ENCODE data around the gene LRTM2. TPM values are rescaled to one million over a fixed set of nuclear protein-coding genes. Genes with fewer than 3 reads are reported as not detected.

LRTM2 gene
- total RNA-seq, 2 donors from 2014 or later, result not detected

GRCh38 chr12:1844661-1845409 lies 24.5 kb downstream of the LRTM2 start:
- DNase-seq (ENCODE audit: low spot score) (no peak), ATAC-seq (ENCODE audit: insufficient number of reproducible peaks, low FRiP score, low read depth) (no peak)
- TF ChIP-seq CTCF (IDR thresholded peaks at IDR 0.05), result no peak
- Histone ChIP-seq H3K27ac (no peak overlapping the region), H3K36me3 (no peaks in the 10 kb centered on the region), H3K4me1 (ENCODE audit: control insufficient read depth in 1 of 2, low read depth in 2 of 2) (no peaks in the 10 kb centered on the region), H3K27me3 (replicated peaks; ENCODE audit: insufficient read depth) (no peaks in the 10 kb centered on the region), H3K9me3 (no peaks in the 10 kb centered on the region), H3K4me3 (no peak overlapping the region)

DNA sequence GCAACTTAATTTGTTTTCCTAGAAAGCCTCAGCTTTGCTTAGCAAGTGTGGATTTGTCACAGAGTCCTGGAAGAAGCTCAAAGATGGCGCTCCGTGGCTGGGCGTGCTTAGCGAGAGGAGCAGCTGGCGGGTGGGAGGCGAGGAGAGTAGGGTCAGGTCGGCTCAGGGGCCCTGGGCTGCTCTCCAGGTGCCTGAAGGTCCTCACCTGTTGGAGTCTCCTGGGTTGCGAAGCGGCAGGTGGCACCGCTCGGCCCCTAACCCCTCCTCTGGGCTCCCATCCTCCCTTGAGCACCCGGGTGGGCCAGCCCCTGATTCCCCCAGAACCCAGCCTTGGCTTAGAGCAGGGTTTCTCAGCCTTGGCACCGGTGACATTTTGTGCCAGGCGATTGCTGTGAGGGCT lies 25.1 kb downstream of the LRTM2 start:
- ATAC-seq (ENCODE audit: insufficient number of reproducible peaks, low FRiP score, low read depth) (no peak), DNase-seq (ENCODE audit: low spot score) (no peak)
- H3K4me1 ChIP-seq (ENCODE audit: control insufficient read depth in 1 of 2, low read depth in 2 of 2), result no peaks in the 10 kb centered on the region
- H3K9me3 ChIP-seq, result no peaks in the 10 kb centered on the region
- H3K36me3 ChIP-seq, result no peaks in the 10 kb centered on the region
- no peak overlapping the region for H3K27ac ChIP-seq
- H3K4me3 ChIP-seq, result no peak overlapping the region
- H3K27me3 ChIP-seq (replicated peaks; ENCODE audit: insufficient read depth), result no peaks in the 10 kb centered on the region
- no peak for TF ChIP-seq CTCF (IDR thresholded peaks at IDR 0.05)

GRCh38 chr12:1845886-1846285 lies 25.5 kb downstream of the LRTM2 start:
- Histone ChIP-seq H3K9me3 (no peaks in the 10 kb centered on the region), H3K27me3 (replicated peaks; ENCODE audit: insufficient read depth) (no peaks in the 10 kb centered on the region), H3K36me3 (no peaks in the 10 kb centered on the region), H3K27ac (no peak overlapping the region), H3K4me1 (ENCODE audit: control insufficient read depth in 1 of 2, low read depth in 2 of 2) (no peaks in the 10 kb centered on the region), H3K4me3 (no peak overlapping the region)
- ATAC-seq (ENCODE audit: insufficient number of reproducible peaks, low FRiP score, low read depth) (no peak), DNase-seq (ENCODE audit: low spot score) (no peak)
- no peak for TF ChIP-seq CTCF (IDR thresholded peaks at IDR 0.05)

GRCh38 chr12:1846421-1847405 lies 26.3 kb downstream of the LRTM2 start:
- Histone ChIP-seq H3K27ac (no peak overlapping the region), H3K4me3 (no peak overlapping the region), H3K9me3 (no peaks in the 10 kb centered on the region), H3K27me3 (replicated peaks; ENCODE audit: insufficient read depth) (no peaks in the 10 kb centered on the region), H3K4me1 (ENCODE audit: control insufficient read depth in 1 of 2, low read depth in 2 of 2) (no peaks in the 10 kb centered on the region), H3K36me3 (no peaks in the 10 kb centered on the region)
- ATAC-seq (ENCODE audit: insufficient number of reproducible peaks, low FRiP score, low read depth) (no peak), DNase-seq (ENCODE audit: low spot score) (no peak)
- TF ChIP-seq CTCF (IDR thresholded peaks at IDR 0.05), result no peak

DNA sequence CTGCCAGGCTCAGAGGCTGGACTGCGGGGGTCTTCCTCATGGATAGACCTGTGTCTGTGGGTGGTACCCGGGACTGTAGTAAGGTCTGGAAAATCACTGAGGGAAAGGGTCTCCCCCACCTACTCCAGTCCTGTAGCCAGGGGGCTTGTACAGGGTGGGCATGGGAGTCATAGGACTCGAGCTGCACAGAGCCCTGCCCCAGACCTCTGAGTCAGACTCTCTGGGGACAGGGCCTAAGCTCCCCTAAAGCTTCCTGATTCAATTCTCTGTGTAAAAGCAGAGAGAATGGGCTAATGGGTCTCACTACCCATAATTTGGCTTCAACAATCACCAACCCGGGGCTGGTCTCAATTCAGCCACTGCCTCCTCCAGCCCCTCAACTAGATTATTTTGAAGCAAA lies 27.0 kb downstream of the LRTM2 start:
- ATAC-seq (ENCODE audit: insufficient number of reproducible peaks, low FRiP score, low read depth) (no peak), DNase-seq (ENCODE audit: low spot score) (no peak)
- Histone ChIP-seq H3K4me1 (ENCODE audit: control insufficient read depth in 1 of 2, low read depth in 2 of 2) (no peaks in the 10 kb centered on the region), H3K4me3 (no peak overlapping the region), H3K27ac (no peak overlapping the region), H3K27me3 (replicated peaks; ENCODE audit: insufficient read depth) (no peaks in the 10 kb centered on the region), H3K36me3 (no peaks in the 10 kb centered on the region), H3K9me3 (no peaks in the 10 kb centered on the region)
- no peak for TF ChIP-seq CTCF (IDR thresholded peaks at IDR 0.05)

All from thoracic aorta (tissue), 2 donors.